Fibroblast of peridontal ligament (primary cell): ENCODE measurements around the gene PLCH1.

ENCODE experiments used
- DNase-seq: peaks from one replicate; pipeline ENCODE4 v3.0.0-alpha.2; 2010; ENCODE audit errors: extremely low read depth

The PLCH1 gene

GRCh38 chr3:155744626-155745324 is at the start of gene PLCH1:
Gene PLCH1 (minus strand): TSS chr3:155745071. CDS start chr3:155704224, 40,847 bp downstream.
- peak; percentile 51 for DNase-seq

- no peak for DNase-seq
Observed at GRCh38 chr3:155792532-155792931, 47.7 kb upstream of the PLCH1 start.

- peak; percentile 8 for DNase-seq
Observed at GRCh38 chr3:155791190-155791589, 46.3 kb upstream of the PLCH1 start.

- no peak for DNase-seq
Observed at GRCh38 chr3:155790272-155790925, 45.5 kb upstream of the PLCH1 start.

GRCh38 chr3:155785662-155786295 is 40.9 kb upstream of the PLCH1 start:
- DNase-seq: no peak

GRCh38 chr3:155782390-155782953 is 37.6 kb upstream of the PLCH1 start:
- no peak for DNase-seq

- DNase-seq: no peak
Observed at GRCh38 chr3:155780291-155780690, 35.4 kb upstream of the PLCH1 start.

GRCh38 chr3:155778462-155778861 is 33.6 kb upstream of the PLCH1 start:
- peak; percentile 63 for DNase-seq

GRCh38 chr3:155772801-155773200 is 27.9 kb upstream of the PLCH1 start:
- peak; percentile 37 for DNase-seq

- DNase-seq: no peak
Observed at GRCh38 chr3:155771126-155771525, 26.3 kb upstream of the PLCH1 start.

GRCh38 chr3:155766206-155766605 is 21.3 kb upstream of the PLCH1 start:
- no peak for DNase-seq

GRCh38 chr3:155763870-155764463 is 19.1 kb upstream of the PLCH1 start:
- no peak for DNase-seq

GRCh38 chr3:155760653-155761052 is 15.8 kb upstream of the PLCH1 start:
- DNase-seq: no peak

GRCh38 chr3:155757577-155757976 is 12.7 kb upstream of the PLCH1 start:
- DNase-seq: no peak

- peak; percentile 54 for DNase-seq
Observed at GRCh38 chr3:155753038-155753639, 8.3 kb upstream of the PLCH1 start.

- no peak for DNase-seq
Observed at GRCh38 chr3:155748611-155749365, 3.9 kb upstream of the PLCH1 start.

GRCh38 chr3:155747946-155748290 is 3.0 kb upstream of the PLCH1 start:
- DNase-seq: no peak

GRCh38 chr3:155747286-155747945 is 2.5 kb upstream of the PLCH1 start:
- DNase-seq: no peak

- DNase-seq: no peak
Observed at GRCh38 chr3:155746703-155747102, 1.8 kb upstream of the PLCH1 start.

GRCh38 chr3:155745795-155746550 is 1.1 kb upstream of the PLCH1 start:
- DNase-seq: no peak
